IMR-90 (cell line): ENCODE results near the gene SAT2. TPM values are rescaled to one million over a fixed set of nuclear protein-coding genes. Genes with fewer than 3 reads are reported as not detected.
A peak's percentile ranks its signal among the peaks of the same experiment; 100 is the strongest.

Experiments used
- ATAC-seq: fragments of 200-7000 bp; cut with Tn5 transposase; 2 replicates; pipeline ENCODE4 v1.9.1; 2020; ENCODE audit warnings: low read depth, mild to moderate bottlenecking, moderate library complexity
- BruUV-seq: library from RNA; stranded (reverse); fragments of 400-500 nt; replicated peaks from 2 replicates; lab custom pipeline; 2021; lab: Mats Ljungman, UMichigan
- CTCF ChIA-PET: fragments of 300-600 bp; formaldehyde crosslinking; extraction: SDS; loops from one replicate; lab custom pipeline; 2021; ENCODE audit warnings: antibody characterized with exemption; lab: Yijun Ruan, JAX
- POLR2A ChIA-PET: fragments of 300-600 bp; sonication (Branson Sonifier 250); formaldehyde crosslinking; loops from one replicate; lab custom pipeline; 2022; ENCODE audit warnings: antibody characterized with exemption; ENCODE audit not compliant: unreplicated experiment; lab: Charles Lee
- DNase-seq: peaks from one replicate; pipeline ENCODE4 v3.0.0; 2013
- H2AFZ ChIP-seq: replicated peaks from 2 replicates; pipeline ENCODE3; 2013; ENCODE audit warnings: low read length, mild to moderate bottlenecking; ENCODE audit not compliant: poor library complexity
- H2AK5ac ChIP-seq: 2 replicates; pipeline ENCODE4 v1.6.1; 2013; ENCODE audit warnings: low read depth, low read length, inconsistent platforms
- H2AK9ac ChIP-seq: replicated peaks from 2 replicates; pipeline ENCODE3; 2013; ENCODE audit warnings: mild to moderate bottlenecking, low read depth, low read length, moderate library complexity; ENCODE audit not compliant: poor library complexity
- H2BK120ac ChIP-seq: 2 replicates; pipeline ENCODE4 v1.6.1; 2013; ENCODE audit warnings: low read depth, low read length, inconsistent platforms
- H2BK15ac ChIP-seq: 3 replicates; pipeline ENCODE4 v1.6.1; 2013; ENCODE audit warnings: low read depth, low read length, inconsistent platforms
- H2BK20ac ChIP-seq: 2 replicates; pipeline ENCODE4 v1.6.1; 2013; ENCODE audit warnings: low read depth, mild to moderate bottlenecking, inconsistent platforms, low read length, moderate library complexity
- H2BK5ac ChIP-seq: 2 replicates; pipeline ENCODE4 v1.6.1; 2013; ENCODE audit warnings: mild to moderate bottlenecking, low read depth, low read length, inconsistent platforms; ENCODE audit not compliant: poor library complexity, severe bottlenecking
- H3K14ac ChIP-seq: replicated peaks from 2 replicates; pipeline ENCODE4 v1.6.1; 2013; ENCODE audit warnings: low read depth, low read length, inconsistent platforms
- H3K18ac ChIP-seq: 2 replicates; pipeline ENCODE4 v1.6.1; 2013; ENCODE audit warnings: low read depth, low read length, control low read depth
- H3K23ac ChIP-seq: 2 replicates; pipeline ENCODE4 v1.6.1; 2013; ENCODE audit warnings: low read depth, low read length, inconsistent platforms
- H3K27ac ChIP-seq: 2 replicates; pipeline ENCODE4 v1.5.1; 2013; ENCODE audit warnings: mild to moderate bottlenecking, control low read depth, low read length; ENCODE audit not compliant: insufficient read depth
- H3K27me3 ChIP-seq: 2 replicates; pipeline ENCODE4 v1.6.1; 2013; ENCODE audit warnings: low read length; ENCODE audit not compliant: control insufficient read depth, insufficient read depth
- H3K36me3 ChIP-seq: 2 replicates; pipeline ENCODE4 v1.6.1; 2013; ENCODE audit warnings: low read length, mixed read lengths; ENCODE audit not compliant: control insufficient read depth, insufficient read depth
- H3K4ac ChIP-seq: 2 replicates; pipeline ENCODE4 v1.6.1; 2013; ENCODE audit warnings: low read depth, low read length, inconsistent platforms
- H3K4me1 ChIP-seq: 2 replicates; pipeline ENCODE4 v1.6.1; 2013; ENCODE audit warnings: low read length, mixed read lengths; ENCODE audit not compliant: control insufficient read depth, insufficient read depth
- H3K4me2 ChIP-seq: 2 replicates; pipeline ENCODE4 v1.6.1; 2013; ENCODE audit warnings: low read depth, mild to moderate bottlenecking, control low read depth, low read length, moderate library complexity
- H3K4me3 ChIP-seq: 2 replicates; pipeline ENCODE4 v1.5.1; 2013; ENCODE audit warnings: low read depth, mild to moderate bottlenecking, control low read depth, low read length, moderate library complexity; ENCODE audit not compliant: insufficient read depth
- H3K56ac ChIP-seq: 2 replicates; pipeline ENCODE4 v1.6.1; 2013; ENCODE audit warnings: low read length, inconsistent platforms; ENCODE audit not compliant: insufficient read depth; ENCODE audit errors: extremely low read depth
- H3K79me1 ChIP-seq, 2 experiments: 2 replicates each; pipeline ENCODE4 v1.6.1; 2013; ENCODE audit warnings: low read length in 2 of 2, inconsistent platforms in 1 of 2, low read depth in 1 of 2
- H3K9ac ChIP-seq: 2 replicates; pipeline ENCODE4 v1.6.1; 2013; ENCODE audit warnings: low read depth, low read length, control low read depth
- H3K9me1 ChIP-seq: 2 replicates; pipeline ENCODE4 v1.6.1; 2013; ENCODE audit warnings: low read length, inconsistent platforms; ENCODE audit not compliant: insufficient read depth
- H3K9me3 ChIP-seq: 2 replicates; pipeline ENCODE4 v1.6.1; 2013; ENCODE audit warnings: low read length; ENCODE audit not compliant: control insufficient read depth, insufficient read depth
- H4K20me1 ChIP-seq: 2 replicates; pipeline ENCODE4 v1.6.1; 2013; ENCODE audit warnings: low read length, inconsistent platforms; ENCODE audit not compliant: insufficient read depth
- H4K5ac ChIP-seq: 2 replicates; pipeline ENCODE4 v1.6.1; 2013; ENCODE audit warnings: mild to moderate bottlenecking, low read depth, low read length, control low read depth
- H4K8ac ChIP-seq, 2 experiments: 2 replicates each; pipeline ENCODE4 v1.6.1; 2013; ENCODE audit warnings: low read depth in 2 of 2, low read length in 2 of 2, control low read depth in 1 of 2, inconsistent platforms in 1 of 2
- H4K91ac ChIP-seq: 2 replicates; pipeline ENCODE4 v1.6.1; 2013; ENCODE audit warnings: low read depth, low read length, inconsistent platforms; ENCODE audit not compliant: insufficient read depth
- CEBPB ChIP-seq: IDR thresholded peaks from 2 replicates; pipeline ENCODE4 v1.6.1; 2012; ENCODE audit warnings: low read depth, low read length, improper control_type of control experiment
- CHD1 ChIP-seq: IDR thresholded peaks from 2 replicates; pipeline ENCODE4 v1.6.1; 2012; ENCODE audit warnings: low read depth, low read length, improper control_type of control experiment
- CTCF ChIP-seq: conservative IDR thresholded peaks from 2 replicates; pipeline ENCODE4 v1.5.1; 2012; ENCODE audit warnings: mild to moderate bottlenecking, low read depth, low read length, improper control_type of control experiment
- ELK1 ChIP-seq: fragments of 150-350 bp; IDR thresholded peaks from 2 replicates; pipeline ENCODE4 v1.6.1; 2016; ENCODE audit warnings: low read depth, mild to moderate bottlenecking, low read length, moderate library complexity, borderline replicate concordance
- FOS ChIP-seq: fragments of 150-350 bp; IDR thresholded peaks from 2 replicates; pipeline ENCODE4 v1.6.1; 2016; ENCODE audit warnings: low read depth, low read length
- MAZ ChIP-seq: IDR thresholded peaks from 2 replicates; pipeline ENCODE4 v1.6.1; 2012; ENCODE audit warnings: low read depth, mild to moderate bottlenecking, low read length, improper control_type of control experiment, moderate library complexity, borderline replicate concordance
- MXI1 ChIP-seq: IDR thresholded peaks from 2 replicates; pipeline ENCODE4 v1.6.1; 2012; ENCODE audit warnings: low read depth, mild to moderate bottlenecking, low read length, moderate library complexity, borderline replicate concordance
- NFE2L2 ChIP-seq: fragments of 150-350 bp; IDR thresholded peaks from 2 replicates; pipeline ENCODE4 v1.6.1; 2016; ENCODE audit warnings: low read depth, mild to moderate bottlenecking, low read length
- POLR2A ChIP-seq: IDR thresholded peaks from 2 replicates; pipeline ENCODE4 v1.6.1; 2012; ENCODE audit warnings: mild to moderate bottlenecking, low read depth, low read length
- RAD21 ChIP-seq: IDR thresholded peaks from 2 replicates; pipeline ENCODE4 v1.6.1; 2012; ENCODE audit warnings: low read length, improper control_type of control experiment
- RCOR1 ChIP-seq: IDR thresholded peaks from 2 replicates; pipeline ENCODE4 v1.6.1; 2012; ENCODE audit warnings: mild to moderate bottlenecking, low read length, improper control_type of control experiment; ENCODE audit not compliant: insufficient replicate concordance
- SMC3 ChIP-seq: fragments of 150-350 bp; IDR thresholded peaks from 2 replicates; pipeline ENCODE4 v1.6.1; 2016; ENCODE audit warnings: low read depth, mild to moderate bottlenecking, antibody characterized with exemption, low read length, moderate library complexity
- USF2 ChIP-seq: fragments of 150-350 bp; IDR thresholded peaks from 2 replicates; pipeline ENCODE4 v1.6.1; 2017; ENCODE audit warnings: mild to moderate bottlenecking, antibody characterized with exemption, low read length, low read depth
- WGBS, 2 experiments: methylation state at CpG; one replicate each; pipeline versions ENCODE4 v1.1.5 to v1.1.7; 2013; ENCODE audit warnings: missing lambda C conversion rate in 2 of 2; ENCODE audit not compliant: insufficient read length in 1 of 2; ENCODE audit errors: extremely low coverage in 2 of 2; 5-methylcytosine and 5-hydroxymethylcytosine counted together
- dilution Hi-C: fragments of 300-500 bp; cut with HindIII; formaldehyde crosslinking; loops from one replicate; pipeline ENCODE4 v1.14.3; 2018; ENCODE audit warnings: low sequenced_read_pairs; ENCODE audit not compliant: unreplicated experiment
- in situ Hi-C: fragments of 300-500 bp; cut with MboI; formaldehyde crosslinking; loops from 3 replicates; pipeline ENCODE4 v1.14.3; 2019; ENCODE audit warnings: low sequenced_read_pairs, inconsistent platforms, mixed read lengths
- intact Hi-C: fragments of 100-400 bp; cut with micrococcal nuclease; formaldehyde crosslinking; loops from 2 replicates; pipeline ENCODE4 v1.10.0; 2022
- polyA plus RNA-seq, 3 experiments: library from polyadenylated mRNA; depleted of rRNA; stranded (reverse); fragments of >200 nt; gene quantifications; 2 replicates each; pipeline ENCODE4 v1.2.3, GENCODE V29; 2012; ENCODE audit warnings: low replicate concordance in 1 of 3
- total RNA-seq: library from RNA; depleted of rRNA; stranded (reverse); fragments of >200 nt; gene quantifications from 2 replicates; pipeline ENCODE4 v1.2.3, GENCODE V29; 2012

Gene SAT2
- total and polyA plus RNA-seq, 2 of the 4 experiments (the other 2 are of a cell fraction) = 20.4 to 45.9 TPM

DNA sequence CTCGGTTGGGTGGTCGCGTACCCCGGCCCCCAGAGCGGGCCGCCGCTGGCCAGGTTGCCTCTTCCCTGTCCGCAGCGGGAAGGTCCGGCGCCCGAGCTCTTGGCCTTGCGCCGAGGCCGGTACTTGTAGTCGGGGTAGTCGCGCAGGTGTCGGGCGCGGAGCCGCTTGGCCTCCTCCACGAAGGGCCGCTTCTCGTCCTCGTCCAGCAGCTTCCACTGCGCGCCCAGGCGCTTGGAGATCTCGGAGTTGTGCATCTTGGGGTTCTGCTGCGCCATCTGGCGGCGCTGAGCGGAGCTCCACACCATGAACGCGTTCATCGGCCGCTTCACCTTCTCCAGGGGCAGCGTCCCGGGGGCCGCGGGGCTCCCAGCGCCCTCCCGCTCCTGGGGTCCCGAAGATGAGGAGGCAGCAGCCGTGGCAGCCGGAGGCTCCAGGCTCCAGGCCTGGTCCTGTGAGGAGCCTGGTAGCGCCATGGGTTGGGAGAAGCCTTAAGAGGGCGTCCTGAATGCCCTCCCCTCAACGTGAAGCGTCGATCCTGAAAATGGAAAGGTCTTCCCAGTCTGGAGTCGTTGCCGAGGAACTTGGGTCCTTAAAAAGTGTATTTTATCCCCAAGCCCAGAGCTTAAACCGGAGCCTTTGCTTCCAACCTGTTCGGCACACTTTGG lies 38.3 kb downstream of the SAT2 start:
- H3K79me1 ChIP-seq = peaks cover 25 to 64% of the 10 kb centered on the region in 2 experiments
- POLR2A ChIA-PET = interaction anchor here (0.5 to 1.1 kb wide), 4 partner anchors 9 to 97 kb away, joined by 3 to 6 read pairs (median 4); partner anchors contain the start of gene CD68
- peak overlapping the region; percentile 72 for H2AFZ ChIP-seq
- no peak overlapping the region for H3K23ac ChIP-seq
- H3K4me2 ChIP-seq = no peak overlapping the region; the same call in 1 of the 2 replicates
- ATAC-seq = peak; percentile 64
- CTCF ChIA-PET = interaction anchor here (0.6 to 1.5 kb wide), 7 partner anchors 9 to 631 kb away, joined by 3 to 9 read pairs (median 4); no protein-coding TSS in a partner anchor
- no peak overlapping the region for H4K5ac ChIP-seq
- no peak overlapping the region for H2BK5ac ChIP-seq
- peak overlapping the region; percentile 49 for H2AK5ac ChIP-seq
- TF ChIP-seq CEBPB (no peak), MXI1 (no peak), SMC3 (peak; percentile 71), POLR2A (peak; percentile 41; the same call in 1 of the 2 replicates), NFE2L2 (no peak), USF2 (no peak), CTCF (peak; percentile 79), ELK1 (no peak), CHD1 (no peak), RAD21 (peak; percentile 78), FOS (no peak), RCOR1 (no peak), MAZ (peak; percentile 35; the same call in 1 of the 2 replicates)
- dilution Hi-C loops (no loop called here), in situ Hi-C loops (no loop called here), intact Hi-C loops (loop anchor here (1.0 to 2.0 kb wide), 2 partner anchors 75 to 309 kb away; partner anchors contain the start of gene SLC2A4)
- H3K56ac ChIP-seq = no peak overlapping the region
- H3K27ac ChIP-seq = no peak overlapping the region; the same call in 1 of the 2 replicates
- WGBS, 2 experiments = 10% methylated on average over 35 of the region's 56 CpGs; no CpG with 5 or more reads in 1 of the 2 experiments
- DNase-seq = peak; percentile 83
- no TSS peak for BruUV-seq
- H3K18ac ChIP-seq = no peak overlapping the region
- H2BK20ac ChIP-seq = no peak overlapping the region
- no peaks in the 10 kb centered on the region for H3K9me3 ChIP-seq
- peak overlapping the region; percentile 83 for H2AK9ac ChIP-seq
- no peak overlapping the region for H3K4me3 ChIP-seq
- H3K14ac ChIP-seq = no peak overlapping the region
- H3K27me3 ChIP-seq = no peaks in the 10 kb centered on the region
- H2BK120ac ChIP-seq = no peak overlapping the region
- no peak overlapping the region; the same call in 1 of the 2 replicates for H4K91ac ChIP-seq
- H3K9me1 ChIP-seq = peaks cover 17% of the 10 kb centered on the region
- H3K9ac ChIP-seq = no peak overlapping the region
- peaks cover 32% of the 10 kb centered on the region for H3K4me1 ChIP-seq
- no peak overlapping the region for H3K4ac ChIP-seq
- H3K36me3 ChIP-seq = peaks cover 44% of the 10 kb centered on the region
- peak overlapping the region in 1 of 2 experiments; percentile 39; a peak in 2 of 4 replicates for H4K8ac ChIP-seq
- no peak overlapping the region for H2BK15ac ChIP-seq
- peaks cover 15% of the 10 kb centered on the region for H4K20me1 ChIP-seq
